Thoracic aorta (tissue), 2 donors: ENCODE results near the gene ORC4. TPM values are rescaled to one million over a fixed set of nuclear protein-coding genes. Genes with fewer than 3 reads are reported as not detected.

ENCODE experiments used
- ATAC-seq: fragments of 150-250 bp; one replicate; pipeline ENCODE4 v1.8.0; 2017; ENCODE audit warnings: low read depth; ENCODE audit not compliant: insufficient number of reproducible peaks, low FRiP score
- DNase-seq: peaks from one replicate; pipeline ENCODE4 v3.0.0-alpha.2; 2020; ENCODE audit warnings: low spot score
- H3K27ac ChIP-seq, 2 donors: fragments of 200-600 bp; sonication (generic); 1 replicate in 1 of 2; 2 replicates in 1 of 2; pipeline ENCODE4 v1.5.1; 2016; ENCODE audit warnings: mild to moderate bottlenecking in 2 of 2, moderate library complexity in 2 of 2
- H3K27me3 ChIP-seq: fragments of 200-600 bp; sonication (generic); replicated peaks from 2 replicates; pipeline ENCODE4 v1.6.0; 2016; ENCODE audit warnings: mild to moderate bottlenecking; ENCODE audit not compliant: insufficient read depth
- H3K36me3 ChIP-seq: fragments of 200-600 bp; sonication (generic); one replicate; pipeline ENCODE4 v1.5.1; 2016
- H3K4me1 ChIP-seq, 2 donors: fragments of 200-600 bp; sonication (generic); 1 replicate in 1 of 2; 2 replicates in 1 of 2; pipeline versions ENCODE4 v1.5.1 to v1.6.0; 2016; ENCODE audit warnings: low read depth in 2 of 2, mild to moderate bottlenecking in 1 of 2; ENCODE audit not compliant: control insufficient read depth in 1 of 2
- H3K4me3 ChIP-seq: fragments of 200-600 bp; sonication (generic); 2 replicates; pipeline ENCODE4 v1.5.1; 2016; ENCODE audit warnings: mild to moderate bottlenecking
- H3K9me3 ChIP-seq: fragments of 200-600 bp; sonication (generic); 2 replicates; pipeline ENCODE4 v1.5.1; 2016
- total RNA-seq, 2 donors: library from RNA; depleted of rRNA; stranded (reverse); fragments of >200 nt; gene quantifications; one replicate each; pipeline versions ENCODE4 v1.1.0 to v1.2.3, GENCODE V29; 2016
- TF ChIP-seq, protein P1 (sequence below): fragments of 200-600 bp; sonication (generic); IDR thresholded peaks from one replicate; pipeline ENCODE4 v1.5.1; 2019; ENCODE audit warnings: antibody characterized with exemption

ORC4 gene
- total RNA-seq, 2 donors from 2014 or later: 12.2 to 57.9 TPM

GRCh38 chr2:148052687-148053086, 32.1 kb upstream of the ORC4 start:
- no peak for ATAC-seq
- no peaks in the 10 kb centered on the region for H3K36me3 ChIP-seq
- TF ChIP-seq, protein P1, sequence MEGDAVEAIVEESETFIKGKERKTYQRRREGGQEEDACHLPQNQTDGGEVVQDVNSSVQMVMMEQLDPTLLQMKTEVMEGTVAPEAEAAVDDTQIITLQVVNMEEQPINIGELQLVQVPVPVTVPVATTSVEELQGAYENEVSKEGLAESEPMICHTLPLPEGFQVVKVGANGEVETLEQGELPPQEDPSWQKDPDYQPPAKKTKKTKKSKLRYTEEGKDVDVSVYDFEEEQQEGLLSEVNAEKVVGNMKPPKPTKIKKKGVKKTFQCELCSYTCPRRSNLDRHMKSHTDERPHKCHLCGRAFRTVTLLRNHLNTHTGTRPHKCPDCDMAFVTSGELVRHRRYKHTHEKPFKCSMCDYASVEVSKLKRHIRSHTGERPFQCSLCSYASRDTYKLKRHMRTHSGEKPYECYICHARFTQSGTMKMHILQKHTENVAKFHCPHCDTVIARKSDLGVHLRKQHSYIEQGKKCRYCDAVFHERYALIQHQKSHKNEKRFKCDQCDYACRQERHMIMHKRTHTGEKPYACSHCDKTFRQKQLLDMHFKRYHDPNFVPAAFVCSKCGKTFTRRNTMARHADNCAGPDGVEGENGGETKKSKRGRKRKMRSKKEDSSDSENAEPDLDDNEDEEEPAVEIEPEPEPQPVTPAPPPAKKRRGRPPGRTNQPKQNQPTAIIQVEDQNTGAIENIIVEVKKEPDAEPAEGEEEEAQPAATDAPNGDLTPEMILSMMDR: no peak
- H3K27me3 ChIP-seq: no peaks in the 10 kb centered on the region
- no peak overlapping the region for H3K27ac ChIP-seq
- no peak for DNase-seq
- no peaks in the 10 kb centered on the region for H3K4me1 ChIP-seq
- no peaks in the 10 kb centered on the region for H3K9me3 ChIP-seq
- no peak overlapping the region for H3K4me3 ChIP-seq

GRCh38 chr2:148049284-148049683, 28.7 kb upstream of the ORC4 start:
- no peaks in the 10 kb centered on the region for H3K4me1 ChIP-seq
- H3K4me3 ChIP-seq: no peak overlapping the region
- TF ChIP-seq, protein P1: no peak
- no peaks in the 10 kb centered on the region for H3K36me3 ChIP-seq
- H3K9me3 ChIP-seq: no peaks in the 10 kb centered on the region
- DNase-seq (no peak), ATAC-seq (no peak)
- no peaks in the 10 kb centered on the region for H3K27me3 ChIP-seq
- no peak overlapping the region for H3K27ac ChIP-seq

- ATAC-seq (no peak), DNase-seq (no peak)
- Histone ChIP-seq H3K27me3 (no peaks in the 10 kb centered on the region), H3K27ac (no peak overlapping the region), H3K4me1 (no peaks in the 10 kb centered on the region), H3K36me3 (no peaks in the 10 kb centered on the region), H3K9me3 (no peaks in the 10 kb centered on the region), H3K4me3 (no peak overlapping the region)
- TF ChIP-seq, protein P1: no peak
Observed at GRCh38 chr2:148048475-148049221, 28.1 kb upstream of the ORC4 start.

DNA sequence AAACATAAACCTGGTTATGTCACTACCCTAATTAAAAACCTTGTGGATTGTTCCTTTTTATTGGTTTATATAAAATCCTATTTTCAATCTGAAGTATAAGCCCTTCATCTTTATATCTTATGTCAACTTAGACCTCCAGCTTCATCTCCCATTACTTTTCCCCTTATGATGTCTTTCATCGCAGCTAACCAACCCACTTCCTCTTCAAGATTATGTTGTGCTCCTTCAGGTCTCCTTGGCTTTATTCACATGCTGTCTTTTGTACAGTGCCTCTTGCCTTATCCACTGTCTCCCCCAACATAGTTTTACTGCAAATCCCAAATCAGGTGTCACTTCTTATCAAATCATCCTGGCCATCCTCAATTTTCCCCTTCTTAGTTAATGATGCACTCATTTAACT, 26.3 kb upstream of the ORC4 start:
- no peak overlapping the region for H3K27ac ChIP-seq
- H3K27me3 ChIP-seq: no peaks in the 10 kb centered on the region
- no peak for DNase-seq
- H3K4me3 ChIP-seq: no peak overlapping the region
- H3K9me3 ChIP-seq: no peaks in the 10 kb centered on the region
- no peaks in the 10 kb centered on the region for H3K36me3 ChIP-seq
- H3K4me1 ChIP-seq: no peaks in the 10 kb centered on the region
- no peak for ATAC-seq
- TF ChIP-seq, protein P1: no peak

DNA sequence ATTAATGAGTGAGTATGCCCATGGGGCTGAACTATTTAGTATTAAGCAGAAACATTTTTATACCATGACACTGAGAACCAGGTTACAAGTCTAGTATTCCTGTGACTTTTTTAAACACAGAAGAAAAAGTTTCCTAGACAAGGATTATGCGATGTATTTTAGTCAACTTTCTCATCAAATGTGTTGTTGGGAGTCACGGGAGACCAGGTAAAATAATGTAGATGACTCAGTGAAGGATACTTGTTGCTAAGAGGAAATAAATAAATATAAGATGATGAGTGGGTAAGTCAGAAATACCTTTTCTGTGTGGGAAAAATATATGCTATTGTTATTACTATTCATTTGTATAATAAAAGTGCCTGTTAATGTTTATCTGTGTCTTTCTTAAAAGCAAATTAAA, 23.8 kb upstream of the ORC4 start:
- H3K27ac ChIP-seq: no peak overlapping the region
- TF ChIP-seq, protein P1: no peak
- H3K9me3 ChIP-seq: no peaks in the 10 kb centered on the region
- no peak for ATAC-seq
- no peak for DNase-seq
- no peaks in the 10 kb centered on the region for H3K36me3 ChIP-seq
- no peak overlapping the region for H3K4me3 ChIP-seq
- H3K27me3 ChIP-seq: no peaks in the 10 kb centered on the region
- H3K4me1 ChIP-seq: no peaks in the 10 kb centered on the region
